Measurements from ENCODE around the gene C10orf143.
A peak's percentile ranks its signal among the peaks of the same experiment; 100 is the strongest.
"Not testable (repeated sequence)": the region's sequence is repeated elsewhere in the genome, so short reads cannot be mapped to it uniquely, and the experiment has no call there.

The C10orf143 gene

DNA sequence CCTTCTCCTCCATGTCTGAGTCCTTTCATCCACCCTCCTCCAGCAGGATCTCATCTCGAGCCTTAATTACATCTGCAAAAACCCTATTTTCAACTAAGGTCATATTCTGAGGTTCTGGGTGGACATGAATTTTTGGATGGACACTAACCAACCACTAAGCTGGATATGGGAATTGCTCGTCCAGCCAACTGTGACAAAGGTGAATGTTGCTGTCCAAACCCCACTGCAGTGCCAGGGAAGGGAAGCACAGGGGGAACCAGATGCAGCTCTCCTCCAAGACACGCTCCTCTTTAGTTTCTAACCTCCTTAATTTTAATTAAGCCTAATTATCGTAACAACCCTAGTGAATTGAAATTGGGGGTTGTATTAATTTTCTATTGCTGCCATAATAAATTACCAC lies 81.4 kb downstream of the C10orf143 start:
- no peak for DNase-seq (ENCODE audit: low read depth)

DNA sequence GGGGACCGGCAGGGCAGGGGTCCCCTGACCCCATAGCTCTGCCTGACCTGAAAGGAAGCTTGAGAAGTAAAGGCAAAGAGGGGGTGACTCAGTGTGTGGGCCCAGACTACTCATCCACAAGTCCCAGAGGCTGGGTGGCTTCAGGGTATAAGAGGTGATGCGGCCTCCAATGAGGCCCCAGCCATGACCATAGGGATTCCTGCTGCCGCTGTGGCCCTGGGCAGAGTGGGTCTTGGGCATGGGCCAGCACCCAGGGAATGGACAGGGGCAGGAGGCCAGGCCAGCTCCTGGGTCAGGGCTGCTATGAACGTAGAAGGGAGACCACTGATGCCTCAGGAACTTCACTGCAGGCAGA lies 82.2 kb downstream of the C10orf143 start:
- no peak for DNase-seq (ENCODE audit: low read depth)

DNA sequence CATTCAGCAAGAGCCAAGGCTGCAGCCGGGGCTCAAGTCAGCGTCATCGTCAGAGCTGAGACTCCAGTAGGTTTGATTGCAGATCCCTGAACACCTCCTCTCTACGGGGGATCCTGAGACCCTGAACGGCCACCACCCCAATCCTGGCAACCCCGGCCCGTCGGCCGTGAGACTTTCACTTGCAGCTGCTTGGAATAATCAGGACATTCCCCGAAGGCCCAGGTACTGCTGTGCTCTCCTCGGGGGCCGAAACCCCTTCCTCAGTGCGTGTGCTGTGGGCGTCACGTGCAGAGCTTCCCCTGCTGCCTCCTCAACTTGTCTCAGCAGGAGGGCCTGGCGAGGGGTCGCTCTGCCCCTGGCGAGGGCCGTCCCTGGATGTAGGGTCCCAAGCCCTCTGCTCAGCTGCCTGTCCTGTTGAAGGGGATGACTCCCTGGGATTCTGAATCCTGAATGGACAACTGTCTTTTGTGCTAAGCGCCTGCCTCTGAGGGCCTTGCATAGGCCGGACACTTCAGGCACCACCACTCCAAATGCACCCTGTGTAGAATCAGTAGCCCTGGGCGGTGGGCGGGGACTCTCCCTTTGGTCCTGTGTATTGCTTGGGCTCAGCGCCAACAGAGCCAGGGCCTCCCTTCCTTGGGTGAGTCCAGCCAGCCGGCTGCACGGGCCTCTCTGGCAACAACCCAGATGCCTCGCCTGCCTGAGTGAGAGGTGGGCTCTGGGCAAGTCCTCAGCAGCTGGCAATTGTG lies 82.7 kb downstream of the C10orf143 start:
- no peak for DNase-seq (ENCODE audit: low read depth)

DNA sequence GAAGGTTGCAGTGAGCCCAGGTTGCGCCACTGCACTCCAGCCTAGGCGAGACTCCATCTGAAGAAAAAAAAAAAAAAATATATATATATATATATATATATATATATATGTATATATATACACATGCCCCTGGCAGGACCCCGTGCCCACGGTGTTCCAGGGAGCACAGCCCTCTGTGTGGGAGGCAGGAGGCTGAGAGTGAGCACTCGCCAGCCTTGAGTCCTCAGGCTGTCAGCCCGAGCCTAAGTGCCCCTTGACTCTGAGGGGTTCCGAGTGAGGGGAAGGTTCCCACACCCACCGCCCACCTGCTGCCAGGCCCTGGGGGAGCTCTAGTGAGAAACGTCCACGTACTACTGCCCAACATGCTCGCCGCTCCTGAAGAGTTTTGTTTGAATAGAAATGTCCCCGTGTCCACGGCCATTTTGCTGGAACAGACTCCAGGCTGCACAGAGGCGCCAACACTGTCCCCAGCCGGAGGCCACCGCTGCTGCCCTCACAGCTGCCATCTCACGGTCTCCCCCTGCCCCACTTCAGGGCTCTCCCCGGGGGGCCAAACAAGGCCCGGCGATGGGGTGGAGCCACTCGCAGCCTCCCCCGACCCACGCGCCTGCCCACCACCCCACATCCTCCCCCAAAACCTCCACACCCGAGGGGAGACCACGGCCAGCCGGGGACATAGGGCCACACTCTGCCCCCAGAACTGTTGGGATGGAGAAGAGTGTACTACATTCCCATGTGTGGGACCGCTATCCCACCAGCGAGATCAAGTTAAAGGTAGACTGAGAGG lies 83.8 kb downstream of the C10orf143 start:
- no peak for DNase-seq (ENCODE audit: low read depth)

DNA sequence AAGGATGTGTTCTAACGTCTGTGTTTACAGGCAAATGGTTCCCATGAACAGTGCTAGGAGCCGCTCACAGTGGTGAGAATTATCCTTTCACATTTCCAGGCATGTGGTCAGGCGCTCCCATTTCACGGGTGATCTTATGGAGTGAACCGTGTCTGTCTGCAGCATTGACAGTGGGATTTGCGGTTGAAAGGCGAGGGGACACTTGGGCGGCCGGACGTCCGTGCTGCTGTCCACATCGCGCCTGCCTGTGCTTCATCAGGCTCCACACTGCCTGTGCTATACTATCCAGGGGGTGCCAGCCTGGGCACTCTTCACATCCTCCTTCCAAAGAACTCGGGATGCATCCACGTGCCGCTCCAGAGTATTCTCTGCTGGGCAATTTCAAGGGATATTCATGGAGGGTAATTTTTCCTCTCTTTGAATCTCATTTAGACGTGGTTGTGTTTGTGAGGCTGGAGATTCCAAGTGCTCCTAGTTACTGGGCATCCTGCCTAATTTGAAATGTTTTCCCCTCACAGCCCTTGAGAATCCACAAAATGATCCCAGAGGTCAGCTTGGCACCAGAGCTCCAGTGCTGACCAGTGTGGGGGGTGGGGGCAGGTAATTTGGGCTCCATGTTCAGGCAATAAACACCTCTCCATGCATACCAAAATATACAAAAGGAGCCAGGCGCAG lies 84.7 kb downstream of the C10orf143 start:
- DNase-seq (ENCODE audit: low read depth) = no peak

DNA sequence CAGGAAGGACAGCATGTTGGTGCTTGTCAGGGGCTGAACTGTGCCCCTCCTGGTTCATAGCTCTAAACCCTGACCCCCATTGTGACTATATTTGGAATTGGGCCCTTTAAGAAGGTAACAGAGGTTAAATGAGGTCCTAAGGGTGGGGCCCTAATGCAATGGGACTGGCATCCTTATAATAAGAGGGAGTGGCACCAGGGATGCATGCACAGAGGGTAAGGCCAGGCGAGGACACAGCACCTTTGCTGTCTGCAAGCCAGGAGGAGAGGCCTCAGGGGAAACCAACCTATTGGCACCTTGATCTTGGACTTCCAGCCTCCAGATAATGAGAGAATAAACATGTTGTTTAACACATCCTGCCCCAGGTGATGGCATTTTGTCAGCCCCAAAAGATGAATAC lies 85.3 kb downstream of the C10orf143 start:
- DNase-seq (ENCODE audit: low read depth) = no peak

DNA sequence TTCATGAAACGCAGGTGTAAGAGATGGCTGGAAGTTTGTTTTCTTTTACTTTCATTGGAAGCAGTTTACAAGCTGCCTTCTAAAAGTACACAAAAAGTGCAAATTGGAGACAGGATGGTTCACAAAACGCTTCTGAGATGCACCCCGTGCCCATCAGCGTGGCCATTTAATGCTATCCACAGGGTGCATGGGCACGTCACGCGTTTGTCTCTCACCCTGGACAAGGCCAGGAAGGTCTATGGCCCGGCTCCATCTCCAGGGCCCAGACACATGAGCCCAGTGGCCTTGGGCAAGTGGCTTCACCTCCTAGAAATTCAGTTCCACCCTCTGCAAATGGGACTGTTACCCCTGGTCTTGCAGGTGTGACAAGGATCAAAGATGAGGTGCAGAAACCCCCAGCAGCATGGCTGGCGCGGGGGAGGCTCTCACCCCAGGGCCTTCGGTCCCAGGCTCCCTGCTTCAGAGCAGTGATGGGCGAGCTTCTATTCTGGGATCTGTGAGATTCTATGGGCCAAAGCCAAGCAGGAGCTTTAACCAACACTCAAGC lies 85.8 kb downstream of the C10orf143 start:
- DNase-seq (ENCODE audit: low read depth) = no peak

DNA sequence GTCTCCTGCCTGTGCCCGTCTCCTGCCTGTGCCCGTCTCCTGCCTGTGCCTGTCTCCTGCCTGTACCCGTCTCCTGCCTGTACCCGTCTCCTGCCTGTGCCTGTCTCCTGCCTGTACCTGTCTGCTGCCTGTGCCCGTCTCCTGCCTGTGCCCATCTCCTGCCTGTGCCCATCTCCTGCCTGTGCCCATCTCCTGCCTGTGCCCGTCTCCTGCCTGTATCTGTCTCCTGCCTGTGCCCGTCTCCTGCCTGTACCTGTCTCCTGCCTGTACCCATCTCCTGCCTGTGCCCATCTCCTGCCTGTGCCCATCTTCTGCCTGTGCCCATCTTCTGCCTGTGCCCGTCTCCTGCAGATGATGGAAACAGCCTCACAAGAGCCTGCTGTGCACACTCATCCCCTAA lies 86.3 kb downstream of the C10orf143 start:
- DNase-seq (ENCODE audit: low read depth) = not testable (repeated sequence)

DNA sequence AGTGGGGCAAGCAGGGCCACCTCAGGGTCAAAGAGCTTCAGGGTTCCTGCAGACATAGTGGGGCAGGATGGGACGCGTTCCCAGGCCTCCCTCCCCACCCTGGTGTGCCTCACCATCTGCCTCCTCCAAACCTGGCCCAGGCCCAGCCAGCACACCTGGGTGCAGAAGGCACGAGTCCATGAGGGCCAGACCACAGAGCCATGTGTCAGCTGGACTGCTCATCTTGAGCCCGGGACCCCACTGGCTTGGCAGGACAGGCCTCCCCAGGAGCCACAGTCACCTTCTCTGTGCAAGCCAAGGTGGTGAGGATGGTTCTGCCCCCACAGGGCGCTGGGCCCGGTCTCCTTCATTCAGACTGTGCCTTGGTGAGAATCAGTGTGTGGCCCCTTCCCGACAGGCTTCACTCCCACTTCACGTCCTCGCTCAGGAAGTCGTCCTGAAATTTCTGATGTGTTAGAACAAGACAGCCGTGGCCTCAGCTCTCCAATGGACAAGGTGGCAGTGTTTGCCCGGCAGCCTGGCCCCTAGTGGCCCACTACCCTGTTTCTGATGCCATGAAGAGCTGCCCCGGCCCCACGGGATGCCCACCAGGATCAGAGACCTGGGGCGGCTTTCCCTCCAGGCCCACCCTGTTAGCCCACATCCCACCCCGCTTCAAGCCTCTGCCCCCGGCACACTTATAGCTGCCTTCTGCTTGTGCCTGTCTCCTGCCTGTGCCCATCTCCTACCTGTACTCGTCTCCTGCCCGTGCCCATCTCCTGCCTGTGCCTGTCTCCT lies 87.0 kb downstream of the C10orf143 start:
- DNase-seq (ENCODE audit: low read depth) = no peak

DNA sequence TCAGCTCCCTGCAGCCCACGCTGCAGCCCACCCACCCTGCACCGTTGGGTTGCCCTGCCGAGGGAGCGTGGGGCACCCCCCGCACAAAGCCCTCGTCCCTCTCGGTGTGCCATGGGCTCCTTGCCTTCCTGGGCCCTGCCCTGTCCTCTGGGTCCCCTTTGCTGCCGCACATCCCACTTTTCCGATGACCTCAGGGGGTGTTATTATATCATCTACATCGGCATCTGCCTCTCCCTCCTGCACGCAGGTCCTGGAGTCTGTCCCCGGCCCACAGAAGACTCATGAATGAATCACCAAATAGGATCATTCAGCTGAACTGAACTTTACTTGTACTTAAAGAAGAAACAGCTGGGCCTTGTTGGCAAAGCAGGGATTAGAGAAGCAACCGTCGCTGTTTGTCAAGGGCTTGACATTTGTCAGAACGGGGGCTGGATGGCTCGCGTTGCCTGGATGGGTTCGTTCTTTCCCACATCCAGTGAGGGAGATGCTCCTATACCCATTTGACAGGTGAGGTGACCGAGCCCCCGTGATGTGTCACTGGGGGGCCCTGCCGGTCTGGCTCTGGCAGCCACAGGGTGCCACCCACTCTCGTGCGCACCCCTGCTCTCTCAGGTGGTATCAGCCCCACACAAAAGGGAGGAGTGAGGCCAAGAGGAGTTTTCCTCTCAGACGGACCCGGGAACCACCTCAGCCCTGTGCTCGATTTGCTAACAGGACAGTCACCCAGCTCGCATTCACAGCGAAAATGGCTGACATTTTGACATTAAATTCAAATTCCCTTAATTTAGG lies 87.9 kb downstream of the C10orf143 start:
- peak; percentile 88 for DNase-seq (ENCODE audit: low read depth)

DNA sequence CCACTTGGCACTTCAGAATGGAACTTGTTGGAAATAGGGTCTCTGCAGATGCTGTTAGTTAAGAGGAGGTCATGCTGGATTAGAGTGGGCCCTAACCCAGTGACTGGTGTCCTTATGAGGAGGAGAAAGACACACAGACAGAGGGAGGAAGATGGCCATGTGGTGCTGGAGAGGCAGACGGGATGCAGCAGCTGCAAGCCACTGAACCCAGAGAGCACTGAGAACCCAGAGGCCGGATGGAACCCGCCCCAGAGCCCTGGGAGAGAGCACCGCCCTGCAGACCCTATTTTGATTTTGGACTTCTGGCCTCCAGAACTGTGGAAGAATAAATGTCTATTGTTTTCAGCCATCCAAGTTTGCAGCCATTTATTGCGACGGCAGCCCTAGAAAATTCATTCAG lies 88.5 kb downstream of the C10orf143 start:
- no peak for DNase-seq (ENCODE audit: low read depth)

DNA sequence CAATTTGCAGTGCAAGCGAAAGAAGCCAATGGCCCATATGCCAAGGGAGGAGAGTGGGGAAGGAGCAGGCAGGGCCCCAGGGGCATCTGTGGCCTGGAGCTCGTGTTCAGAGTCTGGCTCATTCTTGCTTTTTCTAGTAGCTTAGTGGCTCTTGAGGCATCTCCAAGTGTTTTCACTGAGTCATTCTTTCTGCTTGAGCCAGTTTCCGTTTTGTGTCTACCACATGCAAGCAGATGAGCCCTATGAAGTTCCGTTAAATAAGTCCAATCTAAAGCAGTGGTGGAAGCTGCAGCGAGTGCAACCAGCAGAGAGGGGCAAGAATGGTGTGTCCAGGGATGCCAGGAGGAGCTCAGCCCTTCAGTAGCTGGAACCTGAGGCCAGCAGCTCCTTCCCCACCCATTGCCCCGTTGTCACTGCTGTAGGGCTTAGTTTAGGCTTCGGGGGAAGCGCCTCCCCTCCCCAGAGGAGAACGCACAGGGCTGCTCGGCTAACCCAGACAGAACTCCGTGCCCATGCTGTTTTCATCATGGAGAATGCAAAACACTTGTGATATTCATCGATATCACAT lies 89.2 kb downstream of the C10orf143 start:
- peak; percentile 89 for DNase-seq (ENCODE audit: low read depth)

DNA sequence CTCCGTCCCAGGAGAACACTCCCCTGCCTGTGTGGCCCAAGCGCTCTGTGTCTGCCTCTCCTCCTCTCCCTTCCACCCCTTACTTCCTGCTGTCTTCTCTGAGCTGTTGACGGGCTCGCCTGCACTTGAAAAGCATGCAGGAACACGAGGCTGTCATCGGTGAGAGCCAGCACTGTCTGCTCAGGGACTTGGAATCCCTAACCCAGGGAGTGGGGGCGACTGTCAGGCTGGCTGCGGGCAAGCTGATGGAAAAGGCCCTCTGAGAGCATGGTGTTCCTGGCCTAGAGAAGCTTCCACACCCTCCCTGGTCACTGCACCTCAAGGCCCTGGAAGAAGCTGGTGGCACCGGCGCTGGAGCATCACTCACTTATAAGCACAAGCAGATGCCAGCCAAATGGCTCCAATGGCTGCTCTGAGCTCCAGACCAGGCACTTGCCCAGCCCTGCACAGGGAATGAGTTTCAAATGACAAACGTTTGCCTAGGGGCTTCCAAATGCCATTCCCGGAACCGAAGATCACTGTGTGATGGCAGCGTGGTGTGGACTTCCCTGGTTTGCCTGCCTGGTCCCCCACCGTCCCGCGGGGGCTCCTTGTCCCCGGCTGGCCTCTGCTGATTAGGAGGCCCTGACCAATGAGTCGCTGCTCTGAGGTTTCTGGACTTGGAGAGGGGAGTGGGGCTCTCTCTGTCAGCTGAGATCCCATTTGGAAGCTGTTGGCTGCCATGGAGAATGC lies 89.8 kb downstream of the C10orf143 start:
- no peak for DNase-seq (ENCODE audit: low read depth)

DNA sequence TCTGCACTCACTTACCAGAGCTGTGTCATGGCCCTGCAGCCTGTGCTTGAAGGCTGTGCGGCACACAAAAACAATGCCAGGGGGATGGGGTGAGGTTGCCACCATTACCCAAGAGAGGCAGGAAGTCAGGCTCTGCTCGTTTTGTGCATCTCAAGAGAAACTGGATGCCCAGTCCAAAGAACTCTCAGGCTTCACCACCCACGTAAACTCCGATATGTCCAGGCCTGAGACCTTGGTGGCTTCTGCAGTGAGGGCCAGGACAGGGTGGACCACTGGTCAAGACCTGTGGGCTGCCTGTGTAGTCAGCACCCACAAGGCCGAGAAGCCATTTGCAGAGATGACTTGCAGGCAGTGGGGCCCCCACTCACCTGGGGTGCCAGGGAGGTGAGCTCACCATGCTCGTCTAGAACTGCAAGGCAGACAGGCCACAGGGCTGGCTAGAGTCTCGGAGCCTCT lies 91.9 kb downstream of the C10orf143 start:
- no peak for DNase-seq (ENCODE audit: low read depth)

DNA sequence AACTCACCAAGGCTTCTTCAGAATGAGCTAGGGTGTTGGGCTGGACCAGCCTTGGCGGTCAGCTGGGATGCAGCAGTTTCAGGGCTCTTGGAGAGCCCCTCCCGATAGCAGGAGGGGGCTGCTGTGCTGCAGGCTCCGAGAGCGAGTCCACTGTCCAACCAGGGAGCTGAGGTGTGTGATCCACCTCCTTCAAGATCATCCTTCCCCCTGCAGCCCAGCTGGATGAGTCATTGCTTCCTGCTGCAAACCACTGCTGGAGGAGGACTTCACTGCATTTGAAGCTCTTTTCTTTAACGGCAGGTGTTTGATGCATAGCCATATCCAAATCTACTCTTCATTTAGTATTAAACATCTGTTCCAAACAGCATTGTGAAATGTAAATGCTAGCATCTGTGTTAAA lies 92.4 kb downstream of the C10orf143 start:
- DNase-seq (ENCODE audit: low read depth) = no peak

DNA sequence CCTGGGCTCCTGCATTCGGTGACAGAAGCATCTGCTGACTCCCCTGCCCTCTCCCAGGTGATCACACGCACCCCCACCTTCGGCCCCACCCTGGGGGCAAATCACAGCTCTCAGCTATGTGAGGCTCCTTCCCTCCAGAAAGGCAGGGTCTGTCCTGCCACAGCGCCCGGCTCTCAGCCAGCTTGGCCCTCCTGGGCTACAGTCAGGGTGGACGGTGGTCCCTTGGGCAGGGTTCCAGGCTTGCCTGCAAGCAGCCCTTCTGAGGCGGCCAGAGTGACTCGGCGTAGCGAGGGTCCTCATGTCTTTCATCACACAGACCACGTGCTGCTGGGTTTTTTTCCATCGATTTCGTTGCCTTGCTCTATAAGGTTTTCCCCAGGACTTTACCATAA lies 93.0 kb downstream of the C10orf143 start:
- no peak for DNase-seq (ENCODE audit: low read depth)

DNA sequence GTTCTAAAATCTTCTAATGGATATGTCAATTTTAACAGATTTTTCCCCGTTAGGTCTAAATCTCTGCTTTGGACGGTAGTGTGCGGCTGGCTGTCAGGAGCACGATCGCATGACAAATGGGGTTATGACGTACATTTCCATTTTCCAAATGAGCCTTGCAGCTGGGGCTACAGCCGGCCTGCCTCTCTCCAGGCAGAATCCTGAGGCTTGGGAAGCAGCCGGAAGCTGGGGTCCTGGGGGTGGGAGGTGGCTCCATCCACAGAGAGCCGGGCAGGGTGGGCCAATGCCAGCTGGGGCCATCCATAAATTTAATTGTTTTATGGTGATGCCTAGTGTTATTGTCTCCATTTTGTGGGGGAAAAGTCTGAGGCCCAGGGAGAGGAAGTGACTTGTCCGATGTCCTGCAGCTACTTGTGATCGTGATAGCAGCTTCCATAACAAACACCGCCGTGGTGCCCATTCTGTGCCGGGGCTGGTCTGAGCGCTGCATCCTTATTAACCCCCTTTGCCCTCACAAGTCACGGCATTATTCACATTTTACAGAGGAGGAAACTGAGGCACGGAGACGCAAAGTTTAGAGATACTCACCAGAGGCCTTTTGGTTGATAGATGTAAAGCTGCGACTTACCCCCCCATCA lies 93.5 kb downstream of the C10orf143 start:
- no peak for DNase-seq (ENCODE audit: low read depth)

DNA sequence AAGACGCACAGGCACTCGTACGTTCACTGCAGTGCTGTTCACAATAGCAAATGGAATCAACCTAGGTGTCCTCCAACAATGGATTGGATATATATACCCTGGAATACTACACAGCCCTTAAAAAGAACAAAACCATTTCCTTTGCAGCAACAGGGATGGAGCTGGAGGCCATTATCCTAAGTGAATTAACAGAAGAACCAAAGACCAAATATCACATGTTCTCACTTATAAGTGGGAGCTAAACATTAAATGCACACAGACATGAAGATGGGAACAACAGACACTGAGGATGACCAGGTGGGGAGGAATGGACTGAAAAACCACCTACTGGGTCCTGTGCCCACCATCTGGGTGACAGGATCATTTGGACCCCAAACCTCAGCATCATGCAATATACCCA lies 94.5 kb downstream of the C10orf143 start:
- DNase-seq (ENCODE audit: low read depth) = no peak

DNA sequence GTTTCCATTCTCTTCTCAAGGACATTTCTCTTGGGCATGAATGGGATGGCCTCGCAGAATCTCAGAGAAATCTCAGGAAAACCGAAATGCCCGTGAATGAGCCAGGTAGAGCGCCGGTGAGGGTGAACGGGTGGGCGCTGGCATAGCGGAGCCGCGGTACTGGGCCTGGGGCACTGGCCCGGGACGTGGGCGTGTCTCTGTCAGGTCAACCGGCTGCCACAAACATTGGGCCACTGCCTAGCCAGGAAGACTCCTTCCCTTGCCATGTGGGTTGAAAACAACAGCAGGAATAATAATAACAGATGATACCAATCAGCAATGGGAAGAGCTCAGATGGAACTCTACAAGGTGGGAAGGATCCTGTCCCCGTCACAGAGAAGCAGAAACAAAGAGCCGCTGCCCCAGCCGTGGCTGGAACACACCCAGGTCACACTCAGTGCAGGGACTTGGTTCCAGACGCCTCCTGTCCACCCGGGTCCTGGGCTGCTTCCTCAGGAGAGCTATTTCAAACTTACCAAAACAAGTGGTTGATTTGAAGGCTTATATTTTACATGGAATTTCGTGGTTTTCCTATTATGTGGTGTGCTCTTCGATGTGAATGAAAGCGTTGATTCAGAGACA lies 95.4 kb downstream of the C10orf143 start:
- DNase-seq (ENCODE audit: low read depth) = no peak
